HG03025 (cell line): ENCODE data around the gene RPS3A.
"Not testable (repeated sequence)": the region's sequence is repeated elsewhere in the genome, so short reads cannot be mapped to it uniquely, and the experiment has no call there.

Source experiments
- ATAC-seq: cut with Tn5 transposase; IDR thresholded peaks from one replicate; pipeline ENCODE4 v1.9.1; 2021; ENCODE audit warnings: mild to moderate bottlenecking, moderate library complexity; ENCODE audit not compliant: unreplicated experiment, low FRiP score

The RPS3A gene

DNA sequence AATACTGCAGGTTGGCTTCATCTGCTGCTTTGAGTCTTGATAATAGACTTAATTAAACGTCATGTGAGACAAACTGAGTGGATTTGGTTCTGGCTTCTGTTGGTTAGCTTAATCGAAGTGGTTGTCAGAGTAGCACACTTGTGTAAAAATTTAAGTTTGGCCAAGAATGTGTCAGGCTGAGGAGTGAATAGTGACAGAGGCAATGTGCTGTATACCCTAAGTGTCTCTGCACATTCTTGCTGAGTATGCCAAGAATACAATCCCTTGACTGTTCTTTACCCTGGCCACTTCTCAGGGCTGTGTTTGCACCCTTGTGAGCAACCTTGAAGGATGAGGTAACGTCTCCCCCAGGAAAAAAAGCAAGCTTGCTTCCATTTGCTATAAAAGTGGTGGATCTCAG is 14.9 kb downstream of the RPS3A start:
- ATAC-seq, result no peak

DNA sequence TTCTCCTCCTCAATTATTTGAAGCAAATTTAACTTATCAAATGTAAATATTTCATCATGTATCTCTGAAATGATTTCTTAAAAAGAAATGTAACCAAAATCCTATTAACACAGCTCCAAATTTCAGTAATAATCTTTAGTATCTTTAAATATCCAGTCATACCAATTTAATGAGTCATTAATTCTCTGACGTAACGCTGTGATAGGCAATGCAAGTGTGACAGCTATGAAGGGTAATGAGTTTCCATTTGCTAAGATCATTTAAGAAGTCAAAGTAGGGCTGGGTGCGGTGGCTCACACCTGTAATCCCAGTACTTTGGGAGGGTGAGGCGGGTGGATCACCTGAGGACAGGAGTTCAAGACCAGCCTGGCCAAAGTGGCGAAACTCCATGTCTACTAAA is 15.6 kb downstream of the RPS3A start:
- ATAC-seq, result no peak

DNA sequence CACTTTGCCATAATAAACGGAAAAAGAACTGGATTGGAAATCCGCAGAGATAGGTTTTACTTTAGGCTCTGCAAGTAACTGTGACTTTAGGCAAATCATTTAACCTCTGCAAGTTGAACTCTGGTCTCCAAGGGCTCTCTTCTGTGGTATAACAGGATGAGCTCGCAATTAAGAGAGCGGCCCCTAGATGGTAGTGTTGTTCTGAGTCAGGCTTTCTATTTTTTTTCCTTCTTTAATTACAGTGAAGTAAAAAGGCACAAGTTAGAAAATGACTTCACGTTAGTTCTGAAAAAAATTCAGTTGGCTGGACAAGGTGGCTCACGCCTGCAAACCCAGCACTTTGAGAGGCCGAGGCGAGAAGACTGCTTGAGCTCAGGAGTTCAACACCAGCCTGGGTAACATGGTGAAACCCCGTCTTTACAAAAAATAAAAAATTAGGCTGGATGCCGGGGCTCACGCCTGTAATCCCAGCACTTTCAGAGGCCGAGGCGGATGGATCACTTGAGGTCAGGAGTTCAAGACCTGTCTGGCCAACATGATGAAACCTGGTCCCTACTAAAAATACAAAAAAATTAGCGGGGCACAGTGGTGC is 18.0 kb downstream of the RPS3A start:
- no peak for ATAC-seq

DNA sequence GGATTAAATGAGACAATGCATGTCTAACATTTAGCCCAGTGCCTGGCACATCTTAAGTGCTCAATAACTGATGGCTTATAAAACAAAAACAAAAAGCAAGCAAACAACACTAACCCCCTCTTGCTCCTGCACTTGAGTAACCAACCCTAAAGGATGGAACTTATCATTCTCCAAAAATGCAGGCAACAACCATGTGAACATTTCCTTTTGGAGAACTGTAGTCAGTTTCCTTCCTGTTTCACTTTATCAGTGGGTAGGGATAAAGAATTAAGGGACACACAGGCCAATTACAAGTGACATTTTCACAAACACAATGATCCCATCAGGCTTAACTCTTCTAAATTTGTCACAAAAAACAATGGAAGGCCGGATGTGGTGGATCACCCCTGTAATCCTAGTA is 30.4 kb downstream of the RPS3A start:
- no peak for ATAC-seq

DNA sequence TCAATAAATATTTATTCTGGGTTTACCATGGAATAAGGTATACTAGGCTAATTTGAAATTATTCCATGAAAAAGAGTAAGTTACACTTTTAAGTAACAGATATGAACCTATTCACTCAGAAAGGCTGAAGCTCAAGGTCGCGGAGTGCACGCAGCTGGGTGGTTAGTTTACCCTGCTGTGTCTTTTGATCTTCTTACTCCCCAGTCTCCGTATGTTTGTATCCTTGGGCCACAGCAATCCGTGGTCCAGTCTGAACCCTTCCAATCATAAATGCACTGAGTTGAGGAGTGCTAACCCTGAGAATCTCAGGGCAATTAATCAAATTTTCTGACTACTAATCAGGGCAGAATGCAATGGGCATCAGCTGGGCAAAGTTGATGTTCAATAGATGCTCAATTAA is 33.9 kb downstream of the RPS3A start:
- ATAC-seq, result no peak

DNA sequence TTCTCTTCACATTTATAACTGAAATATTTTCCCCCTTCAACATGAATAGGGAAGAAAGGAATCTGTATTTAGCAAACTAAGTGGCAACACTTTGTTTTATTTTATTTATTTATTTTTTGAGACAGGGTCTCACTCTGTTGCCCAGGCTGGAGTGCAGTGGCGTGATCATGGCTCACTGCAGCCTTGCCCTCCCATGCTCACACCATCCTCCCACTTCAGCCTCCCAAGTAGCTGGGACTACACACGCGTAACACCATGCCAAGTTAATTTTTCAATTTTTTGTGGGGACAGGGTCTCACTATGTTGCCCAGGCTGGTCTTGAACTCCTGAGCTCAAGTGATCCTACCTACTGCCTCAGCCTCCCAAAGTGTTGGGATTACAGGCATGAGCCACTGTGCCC is 36.6 kb downstream of the RPS3A start:
- not testable (repeated sequence) for ATAC-seq

DNA sequence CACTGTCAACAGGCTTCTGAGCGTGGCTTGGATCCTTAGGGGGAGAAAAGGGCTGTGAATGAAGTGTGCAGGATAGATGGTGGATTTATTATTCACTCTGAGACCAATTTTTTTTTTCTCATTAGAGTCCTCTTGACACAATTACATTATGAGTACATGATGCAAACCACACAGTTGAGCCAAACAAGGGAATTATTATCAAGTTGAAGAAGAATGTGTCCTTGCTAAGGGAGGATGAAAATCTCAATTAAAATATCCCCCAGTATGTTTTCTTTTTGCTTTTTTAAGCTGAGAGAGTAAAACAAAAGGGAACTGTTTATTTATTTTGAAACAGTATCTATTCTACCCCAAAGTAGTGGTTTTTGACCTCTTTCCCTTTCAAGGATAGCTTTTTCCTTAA is 40.4 kb downstream of the RPS3A start:
- no peak for ATAC-seq

DNA sequence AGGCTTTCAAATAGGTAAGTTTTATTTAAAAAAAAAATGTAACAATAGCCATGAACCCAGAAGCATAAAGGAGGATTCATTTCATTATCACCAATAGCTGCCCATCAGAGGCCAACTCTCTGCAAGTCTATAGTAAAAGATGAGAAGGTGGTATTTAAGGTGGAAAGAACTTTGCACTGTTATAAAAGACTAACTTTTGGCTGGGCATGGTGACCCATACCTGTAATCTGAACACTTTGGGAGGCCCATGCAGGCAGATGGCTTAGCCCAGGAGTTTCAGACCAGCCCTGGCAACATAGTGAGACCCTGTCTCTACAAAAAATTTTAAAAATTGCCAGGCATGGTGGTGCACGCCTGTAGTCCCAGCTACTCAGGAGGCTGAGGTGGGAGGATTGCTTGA is 43.3 kb downstream of the RPS3A start:
- no peak for ATAC-seq

DNA sequence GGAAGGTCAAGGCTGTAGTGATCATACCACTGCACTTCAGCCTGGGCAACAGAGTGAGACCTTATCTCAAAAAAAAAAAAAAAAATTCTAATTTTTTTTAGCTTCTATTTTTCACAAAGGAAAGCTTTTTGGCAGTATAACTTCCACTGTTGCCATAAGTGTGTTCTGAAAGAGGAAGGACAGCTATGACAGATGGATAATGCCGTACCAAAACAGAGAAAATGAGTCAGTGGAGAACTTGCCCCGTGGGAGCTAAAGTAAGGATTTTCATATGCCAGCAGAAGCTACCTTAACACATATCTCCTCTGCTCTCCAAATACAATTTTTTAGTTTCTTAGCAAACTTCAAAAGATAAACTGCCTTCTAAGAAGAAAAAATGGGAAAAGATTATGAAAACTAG is 43.7 kb downstream of the RPS3A start:
- ATAC-seq, result no peak

DNA sequence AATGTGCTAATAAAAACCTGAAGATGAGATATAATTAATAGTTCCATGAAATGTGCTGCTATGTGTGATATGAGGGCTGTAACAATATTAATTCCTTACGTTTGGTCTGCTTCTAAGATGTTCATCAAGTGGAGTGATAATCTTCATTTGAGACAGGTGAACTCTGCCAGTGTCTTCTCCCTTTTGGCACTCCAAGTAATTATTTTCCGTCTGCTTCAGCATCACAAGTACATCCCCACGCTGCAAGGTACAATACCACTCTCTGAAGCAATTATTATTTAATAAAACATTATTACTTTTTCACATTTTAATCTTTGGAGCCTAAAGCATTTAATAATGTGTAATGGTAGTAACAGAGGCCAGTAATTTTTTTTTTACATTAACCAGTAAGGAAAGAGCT is 44.4 kb downstream of the RPS3A start:
- ATAC-seq, result no peak

DNA sequence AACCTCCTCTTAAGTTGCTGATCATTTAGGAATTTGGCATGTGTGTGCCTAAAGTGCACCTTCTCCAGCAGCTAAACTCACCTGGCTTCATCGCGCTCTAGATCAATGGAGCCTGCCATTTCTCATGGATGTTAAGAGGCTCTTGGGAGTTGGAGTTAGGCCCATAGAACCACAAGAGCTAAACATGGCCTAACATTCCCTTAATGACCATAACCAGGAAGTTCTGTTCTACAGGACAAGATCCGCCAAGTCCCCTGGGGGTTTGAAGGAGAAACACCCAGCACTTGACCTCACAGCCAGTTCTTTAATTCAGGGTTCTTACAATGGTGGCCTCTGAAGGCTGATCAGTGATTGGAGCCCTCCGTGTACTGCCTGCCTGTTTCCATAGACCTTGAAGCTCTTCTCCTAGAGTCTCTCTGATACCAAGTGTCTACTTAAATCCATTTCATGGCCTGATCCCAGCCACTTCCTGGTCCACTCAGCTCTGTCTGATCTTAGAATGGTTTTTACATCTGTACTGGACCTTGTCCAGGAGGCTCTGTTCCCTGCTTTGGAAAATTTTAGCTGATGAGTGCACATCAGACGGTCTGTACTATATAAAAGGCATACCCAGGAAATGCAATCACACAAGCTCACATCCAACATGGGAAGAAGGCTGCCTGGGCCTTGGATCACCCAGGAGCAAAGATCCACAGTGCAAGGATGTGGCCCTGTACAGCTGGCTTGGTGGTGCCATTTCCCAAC is 45.1 kb downstream of the RPS3A start:
- no peak for ATAC-seq

DNA sequence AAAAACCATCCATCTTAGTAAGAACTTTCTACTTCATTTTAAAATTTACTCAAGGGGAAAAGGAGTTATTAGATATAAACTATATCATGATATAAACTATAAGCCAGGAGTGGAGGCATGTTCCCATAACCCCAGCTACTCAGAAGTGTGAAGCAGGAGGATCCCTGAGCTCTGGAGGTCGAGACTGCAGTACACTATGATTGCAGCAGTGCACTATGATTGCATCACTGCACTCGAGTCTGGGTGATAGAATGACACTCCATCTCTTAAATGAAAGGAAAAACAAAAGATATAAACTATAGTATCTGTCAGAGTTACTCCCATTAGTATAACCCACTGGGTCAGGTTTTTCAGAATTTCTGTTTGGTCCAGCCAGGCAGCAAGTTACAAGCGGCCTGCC is 47.6 kb downstream of the RPS3A start:
- ATAC-seq, result no peak

DNA sequence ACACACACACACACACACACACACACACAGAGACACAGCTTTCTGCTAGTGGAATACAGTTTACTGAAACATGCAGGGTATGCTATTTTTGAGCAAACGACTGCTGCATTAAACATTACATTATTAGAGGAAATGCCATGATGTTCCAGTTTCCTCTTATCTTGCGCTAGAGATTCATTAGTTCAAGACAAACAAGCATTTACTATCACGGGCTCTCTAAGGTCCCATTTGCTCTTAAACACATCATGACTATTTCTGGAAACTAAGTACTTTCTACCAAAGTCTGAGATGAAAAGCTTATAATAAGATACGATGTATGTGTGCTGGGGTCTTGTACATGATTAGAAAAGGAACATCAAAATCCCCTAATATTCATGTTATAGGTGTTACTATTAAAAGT is 48.8 kb downstream of the RPS3A start:
- no peak for ATAC-seq

DNA sequence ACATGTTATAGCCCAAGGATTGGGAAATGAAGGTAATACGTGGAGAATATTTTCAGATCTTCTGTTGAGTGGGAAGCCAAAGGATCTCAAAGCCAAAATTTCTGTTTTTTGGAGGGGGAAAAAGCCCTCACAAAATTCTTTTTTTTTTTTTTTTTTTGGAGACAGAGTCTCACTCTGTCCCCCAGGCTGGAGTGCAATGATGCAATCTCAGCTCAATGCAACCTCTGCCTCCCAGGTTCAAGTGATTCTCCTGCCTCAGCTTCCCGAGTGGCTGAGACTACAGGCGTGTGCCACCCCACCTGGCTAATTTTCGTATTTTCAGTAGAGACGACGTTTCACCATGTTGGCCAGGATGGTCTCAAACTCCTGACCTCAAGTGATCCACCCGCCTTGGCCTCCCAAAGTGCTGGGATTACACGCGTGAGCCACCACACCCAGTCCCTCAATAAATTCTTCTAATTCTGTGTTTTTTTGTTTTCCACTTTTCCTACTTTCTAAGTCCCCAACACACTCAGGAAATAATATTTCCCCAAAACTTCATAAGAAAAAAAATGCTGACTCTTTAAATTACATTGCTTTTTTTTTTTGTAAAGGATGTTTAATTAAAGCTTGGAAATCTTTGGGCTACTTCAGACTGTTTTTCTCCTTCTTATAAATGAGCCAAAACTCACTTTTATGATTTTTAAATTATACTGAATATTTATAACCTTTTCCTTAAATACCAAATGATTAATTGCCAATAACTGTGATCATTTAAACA is 51.6 kb downstream of the RPS3A start:
- no peak for ATAC-seq

DNA sequence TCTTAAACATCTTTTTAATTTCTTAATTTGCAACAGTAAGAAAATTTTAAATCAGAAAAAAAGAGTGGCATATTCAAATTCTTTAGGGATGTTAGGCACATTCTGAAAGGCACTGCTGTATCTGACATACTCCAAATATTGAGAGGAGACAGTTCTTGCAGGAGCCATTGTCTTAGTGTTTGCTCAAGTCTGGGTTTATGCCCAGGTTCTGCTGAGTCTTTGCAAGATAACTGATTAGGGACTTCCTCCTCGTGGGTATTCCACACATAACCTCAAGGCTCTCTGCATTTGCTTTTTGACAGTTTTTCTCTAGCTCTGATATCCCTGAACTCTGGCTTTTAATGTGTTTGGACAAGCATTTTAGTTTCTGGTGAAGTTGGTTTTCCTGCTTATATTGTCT is 52.6 kb downstream of the RPS3A start:
- no peak for ATAC-seq

DNA sequence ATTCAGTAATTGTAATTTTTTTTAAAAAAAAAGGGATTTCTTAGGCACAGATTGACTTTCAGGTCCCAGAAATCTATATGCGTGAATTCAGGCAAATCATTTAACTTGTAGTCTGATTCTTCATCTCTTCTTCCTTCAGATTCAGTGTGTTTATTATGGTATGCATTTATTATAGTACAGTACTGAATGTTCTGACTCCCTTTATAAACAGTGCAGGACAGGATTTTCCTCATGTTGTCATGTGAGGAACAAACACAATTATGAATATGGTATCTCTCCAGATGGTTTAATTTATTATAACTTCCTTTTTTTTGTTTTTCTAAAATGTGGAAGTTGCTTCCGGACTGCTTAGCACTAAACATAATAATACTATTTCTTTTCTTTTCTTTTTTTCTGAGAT is 54.2 kb downstream of the RPS3A start:
- no peak for ATAC-seq
